ENCODE results near the gene FAM161A. TPM values are rescaled to one million over a fixed set of nuclear protein-coding genes. Genes with fewer than 3 reads are reported as not detected.

FAM161A gene
- total and polyA plus RNA-seq, 2 experiments from 2014 or later: 16.2 to 27.4 TPM

DNA sequence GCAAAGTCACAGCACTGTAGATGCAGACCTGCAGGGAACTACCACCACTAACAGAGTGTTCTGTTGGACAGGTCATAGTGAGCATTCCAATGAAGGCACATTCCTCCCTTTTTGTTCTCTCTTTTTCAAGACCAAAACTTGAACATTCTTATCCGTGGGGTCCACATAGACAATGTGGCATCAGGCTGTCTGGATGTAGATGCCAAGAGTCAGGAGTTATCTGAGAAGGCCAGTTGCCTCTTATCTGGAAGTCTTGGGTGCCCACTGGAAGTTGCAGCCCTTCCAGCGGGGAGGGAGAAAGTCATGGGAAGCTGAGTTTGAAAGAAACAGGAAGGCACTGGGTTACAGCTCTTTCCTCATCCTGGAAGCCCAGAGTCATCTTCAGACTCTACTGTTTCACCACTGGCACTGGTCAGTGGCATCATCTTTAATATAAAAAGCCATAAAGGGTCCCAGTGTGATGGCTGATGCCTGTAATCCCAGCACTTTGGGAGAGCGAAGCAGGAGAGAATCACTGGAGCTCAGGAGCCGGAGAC, 61.4 kb downstream of the FAM161A start:
- Histone ChIP-seq H3K27me3 (ENCODE audit: insufficient read depth) (0 out of 2 replicates have a peak, but pooled peaks cover 2% of the 10 kb centered on the region), H3K9me2 (ENCODE audit: insufficient read depth) (no peaks in the 10 kb centered on the region), H3K4me1 (ENCODE audit: insufficient read depth) (no peaks in the 10 kb centered on the region), H4K20me1 (replicated peaks; ENCODE audit: insufficient read depth) (no peaks in the 10 kb centered on the region), H3K27ac (ENCODE audit: low read depth) (no peak overlapping the region), H3F3A (replicated peaks; ENCODE audit: low read depth) (no peaks in the 10 kb centered on the region), H3K79me2 (replicated peaks; ENCODE audit: insufficient read depth) (no peaks in the 10 kb centered on the region), H3K4me2 (no peak overlapping the region), H3K4me3 (no peak overlapping the region), H2AFZ (peak overlapping the region; percentile 72; the same call in 1 of the 2 replicates), H3K36me3 (ENCODE audit: insufficient read depth) (no peaks in the 10 kb centered on the region)
- no peak overlapping the region for H3K27ac Mint-ChIP-seq
- H3K36me3 Mint-ChIP-seq (ENCODE audit: low read depth): no peaks in the 10 kb centered on the region
- no peaks in the 10 kb centered on the region for H3K4me1 Mint-ChIP-seq
- TF ChIP-seq, protein P1, sequence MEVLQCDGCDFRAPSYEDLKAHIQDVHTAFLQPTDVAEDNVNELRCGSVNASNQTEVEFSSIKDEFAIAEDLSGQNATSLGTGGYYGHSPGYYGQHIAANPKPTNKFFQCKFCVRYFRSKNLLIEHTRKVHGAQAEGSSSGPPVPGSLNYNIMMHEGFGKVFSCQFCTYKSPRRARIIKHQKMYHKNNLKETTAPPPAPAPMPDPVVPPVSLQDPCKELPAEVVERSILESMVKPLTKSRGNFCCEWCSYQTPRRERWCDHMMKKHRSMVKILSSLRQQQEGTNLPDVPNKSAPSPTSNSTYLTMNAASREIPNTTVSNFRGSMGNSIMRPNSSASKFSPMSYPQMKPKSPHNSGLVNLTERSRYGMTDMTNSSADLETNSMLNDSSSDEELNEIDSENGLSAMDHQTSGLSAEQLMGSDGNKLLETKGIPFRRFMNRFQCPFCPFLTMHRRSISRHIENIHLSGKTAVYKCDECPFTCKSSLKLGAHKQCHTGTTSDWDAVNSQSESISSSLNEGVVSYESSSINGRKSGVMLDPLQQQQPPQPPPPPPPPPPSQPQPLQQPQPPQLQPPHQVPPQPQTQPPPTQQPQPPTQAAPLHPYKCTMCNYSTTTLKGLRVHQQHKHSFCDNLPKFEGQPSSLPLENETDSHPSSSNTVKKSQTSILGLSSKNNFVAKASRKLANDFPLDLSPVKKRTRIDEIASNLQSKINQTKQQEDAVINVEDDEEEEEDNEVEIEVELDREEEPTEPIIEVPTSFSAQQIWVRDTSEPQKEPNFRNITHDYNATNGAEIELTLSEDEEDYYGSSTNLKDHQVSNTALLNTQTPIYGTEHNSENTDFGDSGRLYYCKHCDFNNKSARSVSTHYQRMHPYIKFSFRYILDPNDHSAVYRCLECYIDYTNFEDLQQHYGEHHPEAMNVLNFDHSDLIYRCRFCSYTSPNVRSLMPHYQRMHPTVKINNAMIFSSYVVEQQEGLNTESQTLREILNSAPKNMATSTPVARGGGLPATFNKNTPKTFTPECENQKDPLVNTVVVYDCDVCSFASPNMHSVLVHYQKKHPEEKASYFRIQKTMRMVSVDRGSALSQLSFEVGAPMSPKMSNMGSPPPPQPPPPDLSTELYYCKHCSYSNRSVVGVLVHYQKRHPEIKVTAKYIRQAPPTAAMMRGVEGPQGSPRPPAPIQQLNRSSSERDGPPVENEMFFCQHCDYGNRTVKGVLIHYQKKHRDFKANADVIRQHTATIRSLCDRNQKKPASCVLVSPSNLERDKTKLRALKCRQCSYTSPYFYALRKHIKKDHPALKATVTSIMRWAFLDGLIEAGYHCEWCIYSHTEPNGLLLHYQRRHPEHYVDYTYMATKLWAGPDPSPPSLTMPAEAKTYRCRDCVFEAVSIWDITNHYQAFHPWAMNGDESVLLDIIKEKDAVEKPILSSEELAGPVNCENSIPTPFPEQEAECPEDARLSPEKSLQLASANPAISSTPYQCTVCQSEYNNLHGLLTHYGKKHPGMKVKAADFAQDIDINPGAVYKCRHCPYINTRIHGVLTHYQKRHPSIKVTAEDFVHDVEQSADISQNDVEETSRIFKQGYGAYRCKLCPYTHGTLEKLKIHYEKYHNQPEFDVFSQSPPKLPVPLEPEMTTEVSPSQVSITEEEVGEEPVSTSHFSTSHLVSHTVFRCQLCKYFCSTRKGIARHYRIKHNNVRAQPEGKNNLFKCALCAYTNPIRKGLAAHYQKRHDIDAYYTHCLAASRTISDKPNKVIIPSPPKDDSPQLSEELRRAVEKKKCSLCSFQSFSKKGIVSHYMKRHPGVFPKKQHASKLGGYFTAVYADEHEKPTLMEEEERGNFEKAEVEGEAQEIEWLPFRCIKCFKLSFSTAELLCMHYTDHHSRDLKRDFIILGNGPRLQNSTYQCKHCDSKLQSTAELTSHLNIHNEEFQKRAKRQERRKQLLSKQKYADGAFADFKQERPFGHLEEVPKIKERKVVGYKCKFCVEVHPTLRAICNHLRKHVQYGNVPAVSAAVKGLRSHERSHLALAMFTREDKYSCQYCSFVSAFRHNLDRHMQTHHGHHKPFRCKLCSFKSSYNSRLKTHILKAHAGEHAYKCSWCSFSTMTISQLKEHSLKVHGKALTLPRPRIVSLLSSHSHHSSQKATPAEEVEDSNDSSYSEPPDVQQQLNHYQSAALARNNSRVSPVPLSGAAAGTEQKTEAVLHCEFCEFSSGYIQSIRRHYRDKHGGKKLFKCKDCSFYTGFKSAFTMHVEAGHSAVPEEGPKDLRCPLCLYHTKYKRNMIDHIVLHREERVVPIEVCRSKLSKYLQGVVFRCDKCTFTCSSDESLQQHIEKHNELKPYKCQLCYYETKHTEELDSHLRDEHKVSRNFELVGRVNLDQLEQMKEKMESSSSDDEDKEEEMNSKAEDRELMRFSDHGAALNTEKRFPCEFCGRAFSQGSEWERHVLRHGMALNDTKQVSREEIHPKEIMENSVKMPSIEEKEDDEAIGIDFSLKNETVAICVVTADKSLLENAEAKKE (CRISPR knock-in tag; IDR thresholded peaks at IDR 0.05): no peak
- TF ChIP-seq, protein P2, sequence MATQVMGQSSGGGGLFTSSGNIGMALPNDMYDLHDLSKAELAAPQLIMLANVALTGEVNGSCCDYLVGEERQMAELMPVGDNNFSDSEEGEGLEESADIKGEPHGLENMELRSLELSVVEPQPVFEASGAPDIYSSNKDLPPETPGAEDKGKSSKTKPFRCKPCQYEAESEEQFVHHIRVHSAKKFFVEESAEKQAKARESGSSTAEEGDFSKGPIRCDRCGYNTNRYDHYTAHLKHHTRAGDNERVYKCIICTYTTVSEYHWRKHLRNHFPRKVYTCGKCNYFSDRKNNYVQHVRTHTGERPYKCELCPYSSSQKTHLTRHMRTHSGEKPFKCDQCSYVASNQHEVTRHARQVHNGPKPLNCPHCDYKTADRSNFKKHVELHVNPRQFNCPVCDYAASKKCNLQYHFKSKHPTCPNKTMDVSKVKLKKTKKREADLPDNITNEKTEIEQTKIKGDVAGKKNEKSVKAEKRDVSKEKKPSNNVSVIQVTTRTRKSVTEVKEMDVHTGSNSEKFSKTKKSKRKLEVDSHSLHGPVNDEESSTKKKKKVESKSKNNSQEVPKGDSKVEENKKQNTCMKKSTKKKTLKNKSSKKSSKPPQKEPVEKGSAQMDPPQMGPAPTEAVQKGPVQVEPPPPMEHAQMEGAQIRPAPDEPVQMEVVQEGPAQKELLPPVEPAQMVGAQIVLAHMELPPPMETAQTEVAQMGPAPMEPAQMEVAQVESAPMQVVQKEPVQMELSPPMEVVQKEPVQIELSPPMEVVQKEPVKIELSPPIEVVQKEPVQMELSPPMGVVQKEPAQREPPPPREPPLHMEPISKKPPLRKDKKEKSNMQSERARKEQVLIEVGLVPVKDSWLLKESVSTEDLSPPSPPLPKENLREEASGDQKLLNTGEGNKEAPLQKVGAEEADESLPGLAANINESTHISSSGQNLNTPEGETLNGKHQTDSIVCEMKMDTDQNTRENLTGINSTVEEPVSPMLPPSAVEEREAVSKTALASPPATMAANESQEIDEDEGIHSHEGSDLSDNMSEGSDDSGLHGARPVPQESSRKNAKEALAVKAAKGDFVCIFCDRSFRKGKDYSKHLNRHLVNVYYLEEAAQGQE (IDR thresholded peaks at IDR 0.05; ENCODE audit: unreplicated experiment): no peak
- TF ChIP-seq, protein P3, sequence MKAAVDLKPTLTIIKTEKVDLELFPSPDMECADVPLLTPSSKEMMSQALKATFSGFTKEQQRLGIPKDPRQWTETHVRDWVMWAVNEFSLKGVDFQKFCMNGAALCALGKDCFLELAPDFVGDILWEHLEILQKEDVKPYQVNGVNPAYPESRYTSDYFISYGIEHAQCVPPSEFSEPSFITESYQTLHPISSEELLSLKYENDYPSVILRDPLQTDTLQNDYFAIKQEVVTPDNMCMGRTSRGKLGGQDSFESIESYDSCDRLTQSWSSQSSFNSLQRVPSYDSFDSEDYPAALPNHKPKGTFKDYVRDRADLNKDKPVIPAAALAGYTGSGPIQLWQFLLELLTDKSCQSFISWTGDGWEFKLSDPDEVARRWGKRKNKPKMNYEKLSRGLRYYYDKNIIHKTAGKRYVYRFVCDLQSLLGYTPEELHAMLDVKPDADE (IDR thresholded peaks at IDR 0.05): no peak
- no peak for TF ChIP-seq ZNF114 (CRISPR knock-in tag; IDR thresholded peaks at IDR 0.05)
- no peak for TF ChIP-seq POLR2AphosphoS5 (IDR thresholded peaks at IDR 0.05; ENCODE audit: low read depth)
- TF ChIP-seq EZH2phosphoT487 (IDR thresholded peaks at IDR 0.05; ENCODE audit: unreplicated experiment): no peak
- TF ChIP-seq ZNF331 (CRISPR knock-in tag; IDR thresholded peaks at IDR 0.05; ENCODE audit: low read depth): no peak
- TF ChIP-seq JUNB (IDR thresholded peaks at IDR 0.05; ENCODE audit: unreplicated experiment): no peak
- TF ChIP-seq, protein P4, sequence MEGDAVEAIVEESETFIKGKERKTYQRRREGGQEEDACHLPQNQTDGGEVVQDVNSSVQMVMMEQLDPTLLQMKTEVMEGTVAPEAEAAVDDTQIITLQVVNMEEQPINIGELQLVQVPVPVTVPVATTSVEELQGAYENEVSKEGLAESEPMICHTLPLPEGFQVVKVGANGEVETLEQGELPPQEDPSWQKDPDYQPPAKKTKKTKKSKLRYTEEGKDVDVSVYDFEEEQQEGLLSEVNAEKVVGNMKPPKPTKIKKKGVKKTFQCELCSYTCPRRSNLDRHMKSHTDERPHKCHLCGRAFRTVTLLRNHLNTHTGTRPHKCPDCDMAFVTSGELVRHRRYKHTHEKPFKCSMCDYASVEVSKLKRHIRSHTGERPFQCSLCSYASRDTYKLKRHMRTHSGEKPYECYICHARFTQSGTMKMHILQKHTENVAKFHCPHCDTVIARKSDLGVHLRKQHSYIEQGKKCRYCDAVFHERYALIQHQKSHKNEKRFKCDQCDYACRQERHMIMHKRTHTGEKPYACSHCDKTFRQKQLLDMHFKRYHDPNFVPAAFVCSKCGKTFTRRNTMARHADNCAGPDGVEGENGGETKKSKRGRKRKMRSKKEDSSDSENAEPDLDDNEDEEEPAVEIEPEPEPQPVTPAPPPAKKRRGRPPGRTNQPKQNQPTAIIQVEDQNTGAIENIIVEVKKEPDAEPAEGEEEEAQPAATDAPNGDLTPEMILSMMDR (conservative IDR thresholded peaks at IDR 0.05; ENCODE audit: low read depth in 2 of 2): no peak
- TF ChIP-seq NANOG (IDR thresholded peaks at IDR 0.05; ENCODE audit: borderline replicate concordance): no peak
- no peak for TF ChIP-seq CREB1 (CRISPR knock-in tag; IDR thresholded peaks at IDR 0.05; ENCODE audit: low read depth)
- no peak for TF ChIP-seq STAT1 (IDR thresholded peaks at IDR 0.05; ENCODE audit: unreplicated experiment)
- no peak for TF ChIP-seq EZH2 (IDR thresholded peaks at IDR 0.05; ENCODE audit: low read depth, unreplicated experiment)
- no peak overlapping the region for H3K4me3 Mint-ChIP-seq
- DNase-seq (ENCODE audit: low spot score): no peak
- H3K27me3 Mint-ChIP-seq (ENCODE audit: insufficient read depth, low read depth, poor library complexity): peaks cover 7% of the 10 kb centered on the region
- ATAC-seq: no peak
- H3K9me3 Mint-ChIP-seq: no peaks in the 10 kb centered on the region
